Inflammatory macrophage treated with lipopolysaccharide for 4 hours (primary cell): ENCODE data around the gene GCK.

Experiments used
- DNase-seq: peaks from one replicate; pipeline ENCODE4 v3.0.0-alpha.2; 2020

Gene GCK

GRCh38 chr7:44189286-44189992, at the start of gene GCK:
Gene GCK, minus strand, starts transcription at chr7:44189439. Its CDS starts 486 bp downstream, at chr7:44188953.
- no peak for DNase-seq

- no peak for DNase-seq
Observed at GRCh38 chr7:44238116-44238695, 49.0 kb upstream of the GCK start.

- DNase-seq: no peak
Observed at GRCh38 chr7:44237696-44238095, 48.5 kb upstream of the GCK start.

DNA sequence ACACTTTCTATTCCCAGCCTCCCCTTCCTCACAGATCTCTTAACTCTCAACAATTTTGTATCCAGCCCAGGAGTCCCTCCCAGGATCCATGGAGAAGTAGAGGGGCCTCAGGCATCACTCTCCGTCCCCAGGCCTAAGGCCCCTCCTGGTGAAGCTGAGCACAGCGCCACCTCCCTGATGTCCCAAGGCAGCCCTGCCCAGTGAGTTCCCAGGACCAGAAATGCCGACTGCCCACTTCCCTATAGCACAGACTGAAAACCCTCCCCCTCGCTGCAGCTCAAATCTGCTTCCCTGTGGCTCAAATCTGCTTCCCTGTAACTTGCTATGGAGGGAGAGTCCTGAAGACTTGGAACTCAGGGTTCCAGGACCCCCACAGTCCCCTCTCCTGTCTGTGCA, 47.1 kb upstream of the GCK start:
- peak; percentile 46 for DNase-seq

DNA sequence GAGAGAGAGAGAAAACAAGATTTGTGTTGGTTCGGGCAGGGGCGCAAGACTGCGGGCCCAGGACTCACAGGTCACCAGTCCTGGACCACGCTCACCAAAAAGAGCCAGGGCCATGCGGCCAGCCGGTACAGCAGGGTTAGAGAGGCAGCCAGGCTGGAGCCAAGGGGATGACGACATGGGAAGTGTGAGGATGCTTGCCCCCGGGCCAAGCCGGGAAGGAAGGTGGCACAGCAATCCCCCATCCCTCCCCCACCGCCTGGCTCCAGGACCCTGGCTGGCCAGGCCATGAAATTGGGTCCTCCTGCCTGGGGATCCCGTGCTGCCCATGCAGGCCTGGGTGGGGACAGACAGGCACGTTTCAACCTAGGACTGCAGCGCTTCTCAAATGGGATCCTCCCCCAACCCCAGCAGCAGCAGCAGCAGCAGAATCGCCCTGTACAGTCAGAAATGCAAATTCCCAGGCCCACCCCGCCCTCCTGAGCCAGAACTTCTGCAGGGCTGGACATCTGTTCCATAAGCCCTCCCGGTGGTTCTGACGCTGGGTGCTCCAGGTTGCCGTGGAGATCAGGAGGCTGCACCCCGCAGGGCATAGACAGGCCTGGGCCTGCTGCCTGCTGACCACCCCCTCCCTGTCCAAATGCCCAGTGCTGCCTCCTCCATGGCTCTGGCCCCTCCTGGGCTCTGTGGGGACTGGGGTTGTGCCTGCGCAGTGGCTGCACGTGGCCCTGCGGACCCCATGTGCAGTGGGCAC, 46.5 kb upstream of the GCK start:
- DNase-seq: no peak

DNA sequence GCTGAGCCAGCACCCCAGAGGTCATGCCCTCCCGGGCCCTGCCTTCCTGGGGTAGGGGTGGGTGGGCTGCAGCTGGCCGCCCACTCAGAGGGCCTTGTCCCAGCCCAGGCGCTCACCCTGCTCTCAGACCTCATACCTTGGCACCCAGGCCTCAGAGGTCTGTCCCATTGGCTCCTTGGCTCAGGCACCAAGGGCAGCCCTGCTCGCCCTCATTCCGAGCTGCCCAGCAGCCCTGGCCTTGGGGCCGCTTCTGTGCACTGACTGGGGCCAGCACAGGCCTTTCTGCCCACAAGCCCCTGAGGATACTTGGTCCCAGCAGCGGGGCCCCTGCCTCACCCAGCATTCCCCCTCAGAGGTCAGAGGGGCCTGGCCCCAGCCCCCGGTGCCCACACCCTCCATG, 45.8 kb upstream of the GCK start:
- DNase-seq: no peak

GRCh38 chr7:44232901-44233715, 43.9 kb upstream of the GCK start:
- no peak for DNase-seq

DNA sequence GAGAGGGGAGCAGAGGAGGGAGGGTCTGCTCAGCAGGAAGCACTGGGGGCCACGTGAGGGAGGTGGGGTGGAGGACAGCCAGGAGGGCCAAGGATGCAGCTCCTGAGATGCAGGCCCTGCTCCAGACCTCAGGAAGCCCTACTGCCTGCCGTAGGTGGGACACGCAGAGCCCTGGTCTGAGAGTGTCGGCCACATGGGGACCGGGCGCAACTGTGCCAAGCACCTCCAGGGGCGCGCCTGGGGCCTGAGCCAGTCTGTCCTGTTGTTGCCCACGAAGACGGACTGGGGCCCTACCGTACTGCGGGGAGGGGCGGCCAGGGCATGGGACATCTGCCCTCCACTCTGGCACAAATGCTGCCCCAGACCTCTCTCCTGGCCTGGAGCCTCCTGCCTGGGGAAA, 43.2 kb upstream of the GCK start:
- DNase-seq: no peak

GRCh38 chr7:44231088-44231487, 41.8 kb upstream of the GCK start:
- DNase-seq: no peak

DNA sequence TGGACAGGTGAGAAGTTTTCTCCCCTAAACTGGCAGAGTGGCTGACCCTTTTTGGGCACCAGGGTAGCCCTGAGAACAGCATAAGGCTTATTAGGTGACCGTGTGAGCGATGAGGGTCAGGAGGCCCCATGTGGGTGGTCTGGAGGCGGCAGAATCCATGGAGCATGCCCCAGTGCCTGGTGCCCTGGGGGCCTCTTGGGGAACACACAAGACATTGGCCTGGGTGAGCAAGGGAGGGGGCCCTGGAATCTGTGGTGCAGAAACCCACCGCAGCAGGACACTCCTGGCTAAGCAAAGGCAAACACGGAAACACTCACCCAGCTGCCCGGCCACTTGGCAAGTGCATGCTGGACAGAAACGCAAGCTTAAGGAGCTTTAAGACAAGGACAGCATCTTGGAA, 41.0 kb upstream of the GCK start:
- DNase-seq: no peak

DNA sequence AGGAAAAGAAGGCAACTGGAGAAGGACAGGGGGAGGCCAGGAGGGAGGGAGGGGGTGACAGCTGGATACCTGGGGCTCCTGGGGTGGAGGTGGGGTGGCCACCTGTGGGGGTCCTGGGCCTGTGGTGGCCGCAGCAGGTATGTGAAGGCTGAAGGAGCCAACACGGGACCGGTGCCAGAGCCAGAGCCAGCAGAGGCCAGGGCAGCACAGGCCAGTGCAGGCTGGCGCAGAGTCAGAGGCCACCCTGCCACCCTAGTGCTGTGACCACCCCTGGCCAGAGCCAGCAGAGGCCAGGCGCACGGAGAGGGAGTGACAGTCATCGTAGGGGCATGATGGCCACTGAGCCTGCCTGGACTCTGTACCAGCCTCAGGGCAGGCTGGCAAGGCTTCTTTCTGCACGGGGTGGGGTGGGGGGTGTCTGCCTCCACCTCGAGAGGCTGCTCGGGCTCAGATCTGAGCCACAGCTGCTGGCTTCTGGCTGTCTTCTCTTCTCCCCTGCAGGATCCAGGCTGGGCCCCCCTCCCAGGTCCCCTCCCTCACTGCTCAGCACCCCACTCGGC, 40.4 kb upstream of the GCK start:
- no peak for DNase-seq

GRCh38 chr7:44228571-44229350, 39.5 kb upstream of the GCK start:
- DNase-seq: no peak

DNA sequence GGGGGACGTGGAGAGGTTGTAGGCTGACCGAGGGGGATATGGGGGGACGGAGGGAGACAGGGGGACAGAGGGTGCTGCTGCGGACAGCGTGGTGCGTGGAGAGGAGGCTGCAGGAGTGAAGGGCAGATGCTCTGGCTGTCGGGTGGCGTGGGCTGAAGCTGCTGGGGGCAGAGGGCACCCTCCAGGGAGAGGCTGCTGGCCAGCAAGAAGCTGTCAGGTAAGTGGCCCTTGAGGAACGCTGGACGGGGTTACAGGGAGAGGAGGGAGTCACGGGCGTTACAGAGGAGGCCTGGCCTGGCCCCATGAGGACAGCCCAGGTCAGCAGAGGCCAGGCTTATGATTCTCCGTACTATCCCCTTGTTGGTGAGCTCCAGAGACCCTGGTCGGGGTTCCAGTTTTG, 38.7 kb upstream of the GCK start:
- no peak for DNase-seq

DNA sequence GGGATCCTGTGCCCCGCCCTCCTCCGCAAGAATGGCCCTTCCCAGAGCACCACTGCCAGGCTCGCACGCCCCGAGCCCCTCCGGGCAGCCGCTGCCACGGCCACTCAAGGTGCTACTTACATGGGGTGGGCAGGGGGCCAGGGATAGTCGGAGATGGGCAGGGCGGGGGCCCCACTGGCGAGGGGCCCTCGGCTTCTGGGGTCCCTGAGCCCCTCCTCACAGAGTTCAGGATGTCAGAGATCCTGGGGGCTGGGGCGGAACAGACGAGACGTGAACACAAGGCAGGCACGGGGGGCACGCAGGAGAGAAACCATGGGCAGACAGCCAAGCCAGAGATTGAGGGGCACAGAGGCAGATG, 37.1 kb upstream of the GCK start:
- no peak for DNase-seq

- DNase-seq: no peak
Observed at GRCh38 chr7:44225566-44226395, 36.5 kb upstream of the GCK start.

- no peak for DNase-seq
Observed at GRCh38 chr7:44224974-44225565, 35.8 kb upstream of the GCK start.

- no peak for DNase-seq
Observed at GRCh38 chr7:44224080-44224973, 35.1 kb upstream of the GCK start.

DNA sequence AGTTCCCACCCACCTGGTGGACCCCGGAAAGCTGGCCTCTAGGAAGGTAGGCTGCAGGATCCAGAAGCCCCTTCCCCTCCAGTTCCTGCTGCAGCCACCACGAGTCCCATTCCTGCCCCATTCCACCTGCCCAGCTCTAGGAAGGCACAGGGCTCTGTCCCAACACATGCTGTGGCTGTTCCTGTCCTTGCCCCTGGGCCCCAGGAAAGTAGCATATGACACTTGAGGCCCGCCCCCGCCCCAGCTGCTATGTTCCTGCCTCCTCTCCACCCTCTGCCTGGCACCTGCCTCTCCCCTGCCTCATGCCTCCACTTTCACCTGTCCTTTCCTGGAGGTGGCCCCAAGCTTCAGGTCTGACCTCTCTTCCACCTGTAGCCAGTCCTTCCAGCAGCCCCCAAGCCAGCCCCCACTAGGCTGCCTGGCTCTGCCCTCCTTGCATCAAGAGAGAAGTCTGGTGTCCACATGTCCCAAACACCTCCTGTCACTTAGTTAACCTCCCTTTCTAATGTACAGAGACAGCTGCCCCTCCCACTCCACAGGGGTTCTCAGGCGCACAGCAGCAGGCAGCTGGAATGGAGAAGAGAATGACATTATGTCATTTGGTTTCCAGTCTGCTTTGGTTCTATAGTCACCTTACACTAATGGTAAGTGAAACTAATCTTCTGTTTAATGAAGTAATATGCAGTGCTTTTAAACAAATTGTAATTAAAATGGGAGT, 34.3 kb upstream of the GCK start:
- no peak for DNase-seq

DNA sequence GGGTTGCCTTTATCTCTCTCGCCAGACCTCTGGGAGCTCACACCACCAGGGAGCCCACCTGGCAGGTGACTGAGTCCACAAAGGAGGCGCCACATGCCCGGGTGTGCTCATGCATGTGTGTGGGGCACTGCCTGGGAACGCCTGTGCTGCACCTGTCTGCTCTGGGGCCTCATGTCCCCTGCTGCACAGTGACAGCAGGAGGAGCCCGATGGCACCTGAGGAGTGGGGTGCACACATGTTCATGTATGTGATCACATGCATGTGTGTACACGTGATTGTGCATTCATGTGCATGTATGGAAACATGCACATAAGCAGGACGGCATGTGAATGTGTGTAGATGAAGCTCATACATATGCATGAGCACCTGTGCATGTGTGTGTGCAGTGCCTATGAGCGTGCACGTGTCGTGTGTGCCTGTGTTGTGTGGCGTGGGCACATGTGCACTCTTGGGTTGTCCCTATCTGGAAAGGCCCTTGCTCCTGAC, 33.6 kb upstream of the GCK start:
- DNase-seq: no peak
